ENCODE measurements around the gene C1orf116. TPM values are rescaled to one million over a fixed set of nuclear protein-coding genes. Genes with fewer than 3 reads are reported as not detected.

C1orf116 gene
- total and polyA plus RNA-seq, 10 of the 15 experiments (the other 5 are each of a cell fraction or from before 2014, with no cell fraction given), result 0.01 to 0.08 TPM; not detected in 8

DNA sequence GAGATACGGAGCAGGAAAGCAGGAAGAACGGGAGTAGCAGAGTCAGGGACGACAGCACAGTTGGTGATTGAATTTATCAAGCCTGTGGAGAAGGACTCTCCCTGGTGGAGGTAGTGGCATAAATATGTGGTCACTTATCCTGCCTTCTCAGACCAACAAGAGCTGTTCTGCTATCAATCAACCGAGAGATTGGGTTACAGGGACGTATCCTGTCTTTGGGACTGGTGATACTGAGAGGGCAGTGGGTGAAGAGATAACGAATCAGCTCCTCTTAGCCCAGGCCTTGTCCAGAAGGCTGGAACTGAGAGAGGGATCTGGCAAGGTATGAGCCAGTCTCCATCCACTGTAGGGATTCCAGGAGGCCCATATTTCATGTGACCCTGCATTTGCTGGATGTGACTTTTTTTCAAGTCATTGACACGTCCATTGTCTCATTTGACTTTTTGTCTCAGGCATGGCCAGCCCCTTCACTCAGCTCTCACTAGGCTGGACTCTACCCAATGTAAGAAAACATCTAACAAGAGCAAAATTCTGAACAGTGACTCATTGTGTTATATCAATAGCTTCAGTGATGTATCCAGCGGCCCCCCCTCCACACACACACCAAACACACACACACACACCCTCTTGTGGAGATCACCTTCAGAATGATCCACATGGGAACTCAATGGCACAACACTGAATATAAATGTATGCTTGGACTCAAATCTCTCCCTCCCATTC is 11.3 kb downstream of the C1orf116 start:
- intact Hi-C loops (cut with micrococcal nuclease; ENCODE audit: unreplicated experiment), result no loop called here
- FAIRE-seq, result no peak
- ATAC-seq, result no peak

More for the DNA sequence above, 11.3 kb downstream of the C1orf116 start:
- ChIA-PET POLR2A (interaction anchor here (0.6 kb wide), 1 partner anchor 23 kb away, joined by 3 read pairs; no protein-coding TSS in a partner anchor), RAD21 (ENCODE audit: unreplicated experiment) (no interaction called here), SMC1A (ENCODE audit: uncharacterized antibody, unreplicated experiment) (no interaction called here), CTCF (interaction anchor here (1.0 kb wide), 1 partner anchor 39 kb away, joined by 3 read pairs; no protein-coding TSS in a partner anchor)
- Histone ChIP-seq H3K9me3 (replicated peaks; ENCODE audit: control insufficient read depth, insufficient read depth, low read length) (no peaks in the 10 kb centered on the region), H4K20me1 (ENCODE audit: control insufficient read depth, insufficient read depth) (no peaks in the 10 kb centered on the region), H3K4me2 (ENCODE audit: control insufficient read depth, insufficient read depth) (no peak overlapping the region), H3K36me3 (ENCODE audit: control insufficient read depth in 2 of 2, insufficient read depth in 2 of 2, low read length in 1 of 2) (no peaks in the 10 kb centered on the region), H3K9ac (ENCODE audit: control insufficient read depth, insufficient read depth, low read length) (no peak overlapping the region), H3K27me3 (replicated peaks in 1 of 2; ENCODE audit: control insufficient read depth in 2 of 2, insufficient read depth in 2 of 2, low read length in 1 of 2) (peaks cover 0 to 4% of the 10 kb centered on the region in 2 experiments; a peak in 3 of 4 replicates), H2AFZ (ENCODE audit: control insufficient read depth, low read depth, low read length) (no peak overlapping the region), H3K27ac (ENCODE audit: control insufficient read depth, insufficient read depth) (no peak overlapping the region), H3K4me1 (ENCODE audit: control insufficient read depth, insufficient read depth, low read length) (no peaks in the 10 kb centered on the region), H3K4me3 (no peak overlapping the region), H3K79me2 (ENCODE audit: control insufficient read depth, insufficient read depth, low read length) (no peaks in the 10 kb centered on the region)
- DNase-seq (ENCODE audit: low read depth, low spot score), result no peak
- in situ Hi-C loops (cut with MboI), result no loop called here
- BruUV-seq (replicated peaks), result no TSS peak
- TF ChIP-seq CREB1 (IDR thresholded peaks at IDR 0.05; ENCODE audit: low read depth) (no peak), JUND (IDR thresholded peaks at IDR 0.05; ENCODE audit: low read depth, low read length) (no peak), FOXM1 (IDR thresholded peaks at IDR 0.05; ENCODE audit: low read depth, low read length) (no peak), NFXL1 (IDR thresholded peaks at IDR 0.05; ENCODE audit: borderline replicate concordance) (no peak), KAT2A (conservative IDR thresholded peaks at IDR 0.05; ENCODE audit: control insufficient read depth, low read depth, low read length) (no peak), ZSCAN29 (IDR thresholded peaks at IDR 0.05) (no peak), ZNF217 (IDR thresholded peaks at IDR 0.05) (no peak)
- TF ChIP-seq, protein P1, sequence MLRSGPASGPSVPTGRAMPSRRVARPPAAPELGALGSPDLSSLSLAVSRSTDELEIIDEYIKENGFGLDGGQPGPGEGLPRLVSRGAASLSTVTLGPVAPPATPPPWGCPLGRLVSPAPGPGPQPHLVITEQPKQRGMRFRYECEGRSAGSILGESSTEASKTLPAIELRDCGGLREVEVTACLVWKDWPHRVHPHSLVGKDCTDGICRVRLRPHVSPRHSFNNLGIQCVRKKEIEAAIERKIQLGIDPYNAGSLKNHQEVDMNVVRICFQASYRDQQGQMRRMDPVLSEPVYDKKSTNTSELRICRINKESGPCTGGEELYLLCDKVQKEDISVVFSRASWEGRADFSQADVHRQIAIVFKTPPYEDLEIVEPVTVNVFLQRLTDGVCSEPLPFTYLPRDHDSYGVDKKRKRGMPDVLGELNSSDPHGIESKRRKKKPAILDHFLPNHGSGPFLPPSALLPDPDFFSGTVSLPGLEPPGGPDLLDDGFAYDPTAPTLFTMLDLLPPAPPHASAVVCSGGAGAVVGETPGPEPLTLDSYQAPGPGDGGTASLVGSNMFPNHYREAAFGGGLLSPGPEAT (IDR thresholded peaks at IDR 0.05; ENCODE audit: low read depth), result no peak
- TF ChIP-seq, protein P2, sequence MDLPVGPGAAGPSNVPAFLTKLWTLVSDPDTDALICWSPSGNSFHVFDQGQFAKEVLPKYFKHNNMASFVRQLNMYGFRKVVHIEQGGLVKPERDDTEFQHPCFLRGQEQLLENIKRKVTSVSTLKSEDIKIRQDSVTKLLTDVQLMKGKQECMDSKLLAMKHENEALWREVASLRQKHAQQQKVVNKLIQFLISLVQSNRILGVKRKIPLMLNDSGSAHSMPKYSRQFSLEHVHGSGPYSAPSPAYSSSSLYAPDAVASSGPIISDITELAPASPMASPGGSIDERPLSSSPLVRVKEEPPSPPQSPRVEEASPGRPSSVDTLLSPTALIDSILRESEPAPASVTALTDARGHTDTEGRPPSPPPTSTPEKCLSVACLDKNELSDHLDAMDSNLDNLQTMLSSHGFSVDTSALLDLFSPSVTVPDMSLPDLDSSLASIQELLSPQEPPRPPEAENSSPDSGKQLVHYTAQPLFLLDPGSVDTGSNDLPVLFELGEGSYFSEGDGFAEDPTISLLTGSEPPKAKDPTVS (IDR thresholded peaks at IDR 0.05; ENCODE audit: low read depth, low read length), result no peak
- TF ChIP-seq, protein P3, sequence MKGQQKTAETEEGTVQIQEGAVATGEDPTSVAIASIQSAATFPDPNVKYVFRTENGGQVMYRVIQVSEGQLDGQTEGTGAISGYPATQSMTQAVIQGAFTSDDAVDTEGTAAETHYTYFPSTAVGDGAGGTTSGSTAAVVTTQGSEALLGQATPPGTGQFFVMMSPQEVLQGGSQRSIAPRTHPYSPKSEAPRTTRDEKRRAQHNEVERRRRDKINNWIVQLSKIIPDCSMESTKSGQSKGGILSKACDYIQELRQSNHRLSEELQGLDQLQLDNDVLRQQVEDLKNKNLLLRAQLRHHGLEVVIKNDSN (IDR thresholded peaks at IDR 0.05; ENCODE audit: borderline replicate concordance, extremely low read length, insufficient read depth, low read depth, low read length), result no peak
- TF ChIP-seq, protein P4, sequence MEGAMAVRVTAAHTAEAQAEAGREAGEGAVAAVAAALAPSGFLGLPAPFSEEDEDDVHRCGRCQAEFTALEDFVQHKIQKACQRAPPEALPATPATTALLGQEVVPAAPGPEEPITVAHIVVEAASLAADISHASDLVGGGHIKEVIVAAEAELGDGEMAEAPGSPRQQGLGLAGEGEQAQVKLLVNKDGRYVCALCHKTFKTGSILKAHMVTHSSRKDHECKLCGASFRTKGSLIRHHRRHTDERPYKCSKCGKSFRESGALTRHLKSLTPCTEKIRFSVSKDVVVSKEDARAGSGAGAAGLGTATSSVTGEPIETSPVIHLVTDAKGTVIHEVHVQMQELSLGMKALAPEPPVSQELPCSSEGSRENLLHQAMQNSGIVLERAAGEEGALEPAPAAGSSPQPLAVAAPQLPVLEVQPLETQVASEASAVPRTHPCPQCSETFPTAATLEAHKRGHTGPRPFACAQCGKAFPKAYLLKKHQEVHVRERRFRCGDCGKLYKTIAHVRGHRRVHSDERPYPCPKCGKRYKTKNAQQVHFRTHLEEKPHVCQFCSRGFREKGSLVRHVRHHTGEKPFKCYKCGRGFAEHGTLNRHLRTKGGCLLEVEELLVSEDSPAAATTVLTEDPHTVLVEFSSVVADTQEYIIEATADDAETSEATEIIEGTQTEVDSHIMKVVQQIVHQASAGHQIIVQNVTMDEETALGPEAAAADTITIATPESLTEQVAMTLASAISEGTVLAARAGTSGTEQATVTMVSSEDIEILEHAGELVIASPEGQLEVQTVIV (IDR thresholded peaks at IDR 0.05; ENCODE audit: borderline replicate concordance, partially characterized antibody), result no peak
- 23% methylated on average over 8 of the region's 8 CpGs for WGBS (ENCODE audit: insufficient coverage, insufficient replicate concordance, low lambda C conversion rate, missing lambda C conversion rate)
